HUES64 (cell line): ENCODE measurements around the gene PDZD2.

ENCODE experiments used
- H3K27ac ChIP-seq: 2 replicates; pipeline ENCODE4 v1.7.0; 2013; ENCODE audit warnings: low read depth, low read length, inconsistent platforms
- H3K27me3 ChIP-seq: 2 replicates; pipeline ENCODE4 v1.6.1; 2013; ENCODE audit warnings: mild to moderate bottlenecking, low read length; ENCODE audit not compliant: insufficient read depth
- H3K36me3 ChIP-seq: 2 replicates; pipeline ENCODE4 v1.6.1; 2013; ENCODE audit warnings: mild to moderate bottlenecking, low read length; ENCODE audit not compliant: insufficient read depth
- H3K4me1 ChIP-seq: 2 replicates; pipeline ENCODE4 v1.6.1; 2013; ENCODE audit warnings: mild to moderate bottlenecking, low read length, moderate library complexity; ENCODE audit not compliant: insufficient read depth
- H3K4me3 ChIP-seq: 2 replicates; pipeline ENCODE4 v1.5.1; 2013; ENCODE audit warnings: mild to moderate bottlenecking, low read length, moderate library complexity
- H3K9ac ChIP-seq: 2 replicates; pipeline ENCODE4 v1.6.1; 2013; ENCODE audit warnings: mild to moderate bottlenecking, low read depth, low read length
- H3K9me3 ChIP-seq: 2 replicates; pipeline ENCODE4 v1.6.1; 2013; ENCODE audit warnings: low read depth, low read length; ENCODE audit not compliant: insufficient read depth
- WGBS: fragments of 150-250, 120-280 bp; methylation state at CpG from one replicate; pipeline ENCODE4 v1.1.7; 2013; ENCODE audit warnings: missing lambda C conversion rate; 5-methylcytosine and 5-hydroxymethylcytosine counted together

The PDZD2 gene

GRCh38 chr5:32043105-32043504, 404.2 kb downstream of the PDZD2 start:
- H3K4me3 ChIP-seq, result no peak overlapping the region
- no peak overlapping the region for H3K9ac ChIP-seq
- no peaks in the 10 kb centered on the region for H3K27me3 ChIP-seq
- 94% methylated on average over 5 of the region's 5 CpGs for WGBS
- peaks cover 5% of the 10 kb centered on the region; the same call in 1 of the 2 replicates for H3K36me3 ChIP-seq
- H3K4me1 ChIP-seq, result no peaks in the 10 kb centered on the region
- peaks cover 11% of the 10 kb centered on the region; the same call in 1 of the 2 replicates for H3K9me3 ChIP-seq
- no peak overlapping the region for H3K27ac ChIP-seq

- no peaks in the 10 kb centered on the region for H3K36me3 ChIP-seq
- 95% methylated on average over 7 of the region's 7 CpGs for WGBS
- no peak overlapping the region for H3K9ac ChIP-seq
- H3K4me1 ChIP-seq, result no peaks in the 10 kb centered on the region
- no peaks in the 10 kb centered on the region for H3K27me3 ChIP-seq
- H3K9me3 ChIP-seq, result 0 out of 2 replicates have a peak, but pooled peaks cover 5% of the 10 kb centered on the region
- no peak overlapping the region for H3K4me3 ChIP-seq
- no peak overlapping the region for H3K27ac ChIP-seq
These were observed 405.5 kb downstream of the PDZD2 start for GRCh38 chr5:32044434-32044833.

DNA sequence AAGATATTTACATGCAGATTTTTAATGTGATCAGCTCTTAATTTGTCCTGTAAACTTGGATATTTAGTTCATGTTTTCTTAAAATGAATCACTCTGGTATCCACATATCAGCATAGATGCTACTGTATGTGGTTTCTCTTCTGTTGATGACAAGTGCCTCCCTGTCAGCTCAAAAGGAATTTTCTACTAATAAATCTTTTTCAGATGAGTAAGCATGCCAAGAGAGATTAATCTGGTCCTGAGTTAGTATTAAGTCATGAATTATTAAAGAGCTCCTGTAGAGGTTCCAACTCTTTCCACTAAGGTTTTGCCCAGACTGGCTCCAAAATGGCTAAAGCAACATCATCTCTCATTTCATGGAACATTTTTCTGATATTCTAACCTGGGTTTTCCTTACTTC, 406.0 kb downstream of the PDZD2 start:
- no peaks in the 10 kb centered on the region for H3K36me3 ChIP-seq
- H3K27ac ChIP-seq, result no peak overlapping the region
- no peak overlapping the region for H3K4me3 ChIP-seq
- no peaks in the 10 kb centered on the region for H3K4me1 ChIP-seq
- H3K9ac ChIP-seq, result no peak overlapping the region
- 0 out of 2 replicates have a peak, but pooled peaks cover 5% of the 10 kb centered on the region for H3K9me3 ChIP-seq
- H3K27me3 ChIP-seq, result no peaks in the 10 kb centered on the region

GRCh38 chr5:32047056-32047455, 408.1 kb downstream of the PDZD2 start:
- Histone ChIP-seq H3K36me3 (no peaks in the 10 kb centered on the region), H3K4me3 (no peak overlapping the region), H3K27ac (no peak overlapping the region), H3K9ac (no peak overlapping the region), H3K9me3 (no peaks in the 10 kb centered on the region), H3K4me1 (no peaks in the 10 kb centered on the region), H3K27me3 (no peaks in the 10 kb centered on the region)
- 90% methylated on average over 4 of the region's 4 CpGs for WGBS

DNA sequence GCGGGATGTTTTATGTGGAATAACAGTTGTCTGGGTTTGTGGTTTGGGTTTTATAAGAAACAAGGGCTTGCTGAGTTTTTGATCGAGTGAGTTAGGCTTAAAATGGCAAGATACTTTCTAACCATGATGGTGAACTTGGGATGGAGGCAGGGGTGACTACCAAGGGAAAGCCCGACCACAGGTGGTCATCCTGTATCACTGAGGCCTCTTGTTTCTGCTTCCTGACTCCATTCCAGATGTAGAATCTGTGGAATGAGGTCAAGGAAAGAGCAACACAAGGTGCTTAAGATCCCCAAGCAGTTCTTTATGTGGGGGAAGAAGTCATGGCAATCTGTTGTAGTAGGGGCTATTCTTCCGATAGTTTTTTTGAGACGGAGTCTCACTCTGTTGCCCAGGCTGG, 412.9 kb downstream of the PDZD2 start:
- H3K4me1 ChIP-seq, result no peaks in the 10 kb centered on the region
- 97% methylated on average over 5 of the region's 5 CpGs for WGBS
- H3K4me3 ChIP-seq, result no peak overlapping the region
- no peak overlapping the region for H3K27ac ChIP-seq
- H3K36me3 ChIP-seq, result no peaks in the 10 kb centered on the region
- no peaks in the 10 kb centered on the region for H3K27me3 ChIP-seq
- H3K9ac ChIP-seq, result no peak overlapping the region
- no peaks in the 10 kb centered on the region for H3K9me3 ChIP-seq

DNA sequence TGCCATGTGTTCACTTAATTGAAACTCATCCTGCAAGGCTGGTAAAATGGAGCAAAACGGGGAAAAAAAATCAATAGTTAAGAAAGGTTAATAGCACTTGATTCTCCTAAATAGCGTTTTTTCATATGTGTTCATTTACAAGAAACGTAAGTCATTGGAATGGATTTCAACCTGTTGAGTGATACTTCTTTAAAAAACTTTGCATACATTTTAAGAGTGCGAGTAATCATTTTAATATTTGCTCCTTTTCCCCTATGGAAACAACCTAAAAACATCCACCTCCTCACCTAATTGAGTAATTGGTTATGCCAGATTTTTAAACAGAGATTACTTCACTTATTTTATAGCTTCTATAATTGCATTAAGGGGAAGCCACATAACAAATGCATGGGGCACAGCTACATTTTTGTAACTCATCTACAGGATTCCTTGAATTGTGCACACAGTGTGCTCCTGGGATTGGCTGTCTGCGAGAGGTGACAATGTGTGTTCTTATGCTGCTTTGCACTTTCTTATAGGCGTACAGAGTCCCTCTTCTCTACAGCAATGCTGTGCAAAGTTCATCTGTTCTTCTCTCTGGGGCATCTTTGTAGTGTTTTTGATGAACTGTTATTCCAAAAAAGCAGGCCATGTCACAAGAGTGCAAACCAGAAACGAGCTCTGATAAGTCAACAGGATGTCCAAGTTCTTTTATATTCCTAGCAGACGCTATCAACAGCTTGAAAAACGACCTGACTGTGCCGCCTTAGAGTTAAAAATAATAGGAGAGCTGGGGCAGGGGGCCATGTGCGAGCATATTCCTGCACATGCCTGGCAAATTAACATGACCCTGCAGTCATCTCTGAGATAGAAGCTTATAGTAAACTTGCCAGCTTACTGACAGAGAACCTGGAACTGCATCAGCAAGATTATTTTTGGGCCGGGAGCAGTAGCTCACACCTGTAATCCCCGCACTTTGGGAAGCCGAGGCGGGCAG, 417.2 kb downstream of the PDZD2 start:
- Histone ChIP-seq H3K27me3 (no peaks in the 10 kb centered on the region), H3K36me3 (peaks cover 9% of the 10 kb centered on the region), H3K4me3 (no peak overlapping the region), H3K27ac (no peak overlapping the region), H3K4me1 (no peaks in the 10 kb centered on the region), H3K9me3 (no peaks in the 10 kb centered on the region), H3K9ac (no peak overlapping the region)
- WGBS, result 93% methylated on average over 15 of the region's 15 CpGs

DNA sequence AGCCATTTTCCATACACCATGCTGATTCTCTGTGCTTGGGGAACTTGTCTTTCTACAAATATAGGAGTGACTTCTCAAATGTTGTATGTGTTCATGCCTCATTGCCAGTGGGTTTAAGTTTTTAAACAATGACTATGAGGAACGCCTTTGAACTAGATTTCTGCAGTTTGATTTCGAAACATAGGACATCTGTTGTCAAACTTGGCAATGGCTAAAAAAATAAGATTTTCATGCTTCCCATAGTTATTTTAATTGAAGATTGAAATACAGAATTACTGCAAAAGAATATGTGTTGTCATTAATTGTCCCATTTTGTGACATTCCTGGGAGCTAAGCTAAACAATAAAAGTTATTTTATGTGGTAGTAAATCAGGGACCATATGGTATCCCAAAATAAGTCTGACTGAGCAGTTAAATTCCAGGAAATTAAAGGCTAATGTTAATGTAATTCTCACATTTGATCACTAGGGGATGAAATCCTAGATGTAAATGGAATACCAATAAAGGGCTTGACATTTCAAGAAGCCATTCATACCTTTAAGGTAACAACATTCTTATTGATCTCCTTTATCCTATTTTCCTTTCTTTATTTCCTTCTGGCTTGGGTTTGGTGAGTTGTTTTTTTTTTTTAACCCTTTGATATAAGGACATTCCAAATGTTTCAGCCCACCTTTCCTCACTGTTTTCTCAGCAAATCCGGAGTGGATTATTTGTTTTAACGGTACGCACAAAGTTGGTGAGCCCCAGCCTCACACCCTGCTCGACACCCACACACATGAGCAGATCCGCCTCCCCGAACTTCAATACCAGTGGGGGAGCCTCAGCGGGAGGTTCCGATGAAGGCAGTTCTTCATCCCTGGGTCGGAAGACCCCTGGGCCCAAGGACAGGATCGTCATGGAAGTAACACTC, 418.5 kb downstream of the PDZD2 start:
- WGBS, result 94% methylated on average over 12 of the region's 12 CpGs
- H3K27me3 ChIP-seq, result no peaks in the 10 kb centered on the region
- no peaks in the 10 kb centered on the region for H3K9me3 ChIP-seq
- peaks cover 11% of the 10 kb centered on the region for H3K36me3 ChIP-seq
- H3K4me3 ChIP-seq, result no peak overlapping the region
- no peak overlapping the region for H3K9ac ChIP-seq
- H3K4me1 ChIP-seq, result no peaks in the 10 kb centered on the region
- no peak overlapping the region for H3K27ac ChIP-seq

- Histone ChIP-seq H3K9me3 (no peaks in the 10 kb centered on the region), H3K4me1 (no peaks in the 10 kb centered on the region), H3K4me3 (no peak overlapping the region), H3K36me3 (peaks cover 11% of the 10 kb centered on the region), H3K27ac (no peak overlapping the region), H3K27me3 (no peaks in the 10 kb centered on the region), H3K9ac (no peak overlapping the region)
- 97% methylated on average over 4 of the region's 4 CpGs for WGBS
These were observed 419.2 kb downstream of the PDZD2 start for GRCh38 chr5:32058101-32058500.

- no peak overlapping the region for H3K4me3 ChIP-seq
- no peak overlapping the region for H3K9ac ChIP-seq
- no peak overlapping the region for H3K27ac ChIP-seq
- H3K27me3 ChIP-seq, result no peaks in the 10 kb centered on the region
- 92% methylated on average over 3 of the region's 3 CpGs for WGBS
- H3K36me3 ChIP-seq, result peaks cover 11% of the 10 kb centered on the region
- no peaks in the 10 kb centered on the region for H3K4me1 ChIP-seq
- H3K9me3 ChIP-seq, result no peaks in the 10 kb centered on the region
These were observed 420.1 kb downstream of the PDZD2 start for GRCh38 chr5:32058997-32059396.

DNA sequence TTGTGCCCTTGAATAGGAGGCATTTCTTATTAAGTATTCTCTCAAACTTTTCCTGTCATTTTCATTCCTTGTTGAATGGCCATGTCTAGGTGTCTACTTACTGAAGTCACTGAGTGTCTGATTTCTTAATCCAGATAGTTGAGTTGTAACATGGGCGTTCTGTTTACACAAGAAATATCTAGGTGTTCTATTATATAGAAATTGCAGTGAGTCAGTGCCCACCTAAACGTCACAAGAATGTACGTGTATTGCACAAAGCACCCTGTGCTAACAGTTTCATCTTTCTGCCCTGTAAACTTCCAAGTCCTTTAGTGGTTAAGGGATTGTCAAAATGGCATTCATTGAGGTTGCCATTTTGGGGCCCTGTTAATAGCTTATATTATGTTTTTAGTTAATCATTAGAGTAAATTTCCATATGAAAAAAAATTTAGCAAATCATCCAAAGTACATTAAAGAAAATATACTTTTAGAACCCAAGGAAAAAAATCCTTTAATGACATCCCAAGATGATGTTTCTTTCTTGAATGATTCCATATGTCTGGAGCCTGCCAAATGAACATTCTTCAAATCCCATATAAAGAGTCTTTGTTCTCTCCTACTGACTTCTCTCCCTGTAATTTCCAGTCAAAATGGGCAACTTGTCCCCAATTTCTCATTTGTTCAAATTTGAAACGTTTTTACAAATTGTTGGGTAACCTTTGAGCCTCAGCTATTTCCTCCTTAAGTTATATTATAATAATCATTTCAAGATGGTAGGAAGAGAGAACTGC, 421.0 kb downstream of the PDZD2 start:
- H3K4me1 ChIP-seq, result no peaks in the 10 kb centered on the region
- whole genome bisulfite sequencing, result 92% methylated on average over 4 of the region's 4 CpGs
- H3K36me3 ChIP-seq, result peaks cover 11% of the 10 kb centered on the region
- no peak overlapping the region for H3K9ac ChIP-seq
- no peak overlapping the region for H3K4me3 ChIP-seq
- no peaks in the 10 kb centered on the region for H3K27me3 ChIP-seq
- H3K9me3 ChIP-seq, result no peaks in the 10 kb centered on the region
- H3K27ac ChIP-seq, result no peak overlapping the region
